Activated CD8-positive, alpha-beta memory T cell treated with anti-CD3 and anti-CD28 coated beads for 36 hours (primary cell): ENCODE results near the gene CTSZ. TPM values are rescaled to one million over a fixed set of nuclear protein-coding genes. Genes with fewer than 3 reads are reported as not detected.

Experiments
- total RNA-seq, 2 experiments: library from RNA; stranded (reverse); gene quantifications; one replicate each; pipeline ENCODE4 v1.2.3, GENCODE V29; 2021

The CTSZ gene
- total RNA-seq, 2 experiments from 2014 or later = 31.0 to 31.2 TPM

Other genes with a start within 250 kb of the CTSZ start
- gene GNAS-AS1, start 156.4 kb downstream of the CTSZ start, total RNA-seq = 1 to 10 TPM; 1.3 TPM
- gene GNAS, start 154.5 kb downstream of the CTSZ start, total RNA-seq = 100 to 1,000 TPM; 723 to 764 TPM
- gene NELFCD, start 26.0 kb downstream of the CTSZ start, total RNA-seq = 100 to 1,000 TPM in 1 of 2 experiments, 10 to 100 TPM in 1; 94.5 to 103 TPM
- not detected for gene TUBB1, start 12.2 kb upstream of the CTSZ start, total RNA-seq
- 10 to 100 TPM; 86.9 to 97.9 TPM for gene ATP5F1E, start 25.1 kb upstream of the CTSZ start, total RNA-seq
- gene PRELID3B, start 35.5 kb upstream of the CTSZ start, total RNA-seq = 100 to 1,000 TPM; 148 to 154 TPM
- 1 to 10 TPM; 5.4 to 5.8 TPM for gene ZNF831, start 156.6 kb upstream of the CTSZ start, total RNA-seq